ENCODE results near the gene RFLNA. TPM values are rescaled to one million over a fixed set of nuclear protein-coding genes. Genes with fewer than 3 reads are reported as not detected.

The RFLNA gene
- total RNA-seq, 1 experiment from 2014 or later, result 5.4 TPM

GRCh38 chr12:124310178-124310577, 15.3 kb downstream of the RFLNA start:
- no peak overlapping the region for H3K4me3 ChIP-seq (ENCODE audit: low read depth in 2 of 2, low read length in 2 of 2)
- POLR2A ChIA-PET, result interaction anchor here (0.6 kb wide), 1 partner anchor 11 kb away, joined by 4 read pairs; no protein-coding TSS in a partner anchor
- no peaks in the 10 kb centered on the region for H3K36me3 ChIP-seq (ENCODE audit: control insufficient read depth, insufficient read depth, low read length)
- no TSS peak for BruUV-seq (replicated peaks)
- no peak overlapping the region for H3K27ac ChIP-seq (ENCODE audit: low read length)
- CTCF ChIA-PET, result no interaction called here
- in situ Hi-C loops (cut with HindIII; ENCODE audit: low pct_unique_long_range_greater_than_20kb, low sequenced_read_pairs) (no loop called here), intact Hi-C loops (cut with micrococcal nuclease; ENCODE audit: unreplicated experiment) (no loop called here)
- H3K9me3 ChIP-seq (ENCODE audit: control insufficient read depth, insufficient read depth, low read depth, low read length), result no peaks in the 10 kb centered on the region
- H3K27me3 ChIP-seq (ENCODE audit: control insufficient read depth, insufficient read depth, low read length), result no peaks in the 10 kb centered on the region
- TF ChIP-seq, protein P1, sequence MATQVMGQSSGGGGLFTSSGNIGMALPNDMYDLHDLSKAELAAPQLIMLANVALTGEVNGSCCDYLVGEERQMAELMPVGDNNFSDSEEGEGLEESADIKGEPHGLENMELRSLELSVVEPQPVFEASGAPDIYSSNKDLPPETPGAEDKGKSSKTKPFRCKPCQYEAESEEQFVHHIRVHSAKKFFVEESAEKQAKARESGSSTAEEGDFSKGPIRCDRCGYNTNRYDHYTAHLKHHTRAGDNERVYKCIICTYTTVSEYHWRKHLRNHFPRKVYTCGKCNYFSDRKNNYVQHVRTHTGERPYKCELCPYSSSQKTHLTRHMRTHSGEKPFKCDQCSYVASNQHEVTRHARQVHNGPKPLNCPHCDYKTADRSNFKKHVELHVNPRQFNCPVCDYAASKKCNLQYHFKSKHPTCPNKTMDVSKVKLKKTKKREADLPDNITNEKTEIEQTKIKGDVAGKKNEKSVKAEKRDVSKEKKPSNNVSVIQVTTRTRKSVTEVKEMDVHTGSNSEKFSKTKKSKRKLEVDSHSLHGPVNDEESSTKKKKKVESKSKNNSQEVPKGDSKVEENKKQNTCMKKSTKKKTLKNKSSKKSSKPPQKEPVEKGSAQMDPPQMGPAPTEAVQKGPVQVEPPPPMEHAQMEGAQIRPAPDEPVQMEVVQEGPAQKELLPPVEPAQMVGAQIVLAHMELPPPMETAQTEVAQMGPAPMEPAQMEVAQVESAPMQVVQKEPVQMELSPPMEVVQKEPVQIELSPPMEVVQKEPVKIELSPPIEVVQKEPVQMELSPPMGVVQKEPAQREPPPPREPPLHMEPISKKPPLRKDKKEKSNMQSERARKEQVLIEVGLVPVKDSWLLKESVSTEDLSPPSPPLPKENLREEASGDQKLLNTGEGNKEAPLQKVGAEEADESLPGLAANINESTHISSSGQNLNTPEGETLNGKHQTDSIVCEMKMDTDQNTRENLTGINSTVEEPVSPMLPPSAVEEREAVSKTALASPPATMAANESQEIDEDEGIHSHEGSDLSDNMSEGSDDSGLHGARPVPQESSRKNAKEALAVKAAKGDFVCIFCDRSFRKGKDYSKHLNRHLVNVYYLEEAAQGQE (IDR thresholded peaks at IDR 0.05; ENCODE audit: insufficient read depth in 1 of 2, low read depth in 2 of 2, low read length in 1 of 2), result no peak
- no peak for TF ChIP-seq SIN3A (IDR thresholded peaks at IDR 0.05; ENCODE audit: borderline replicate concordance, insufficient read depth, low read depth, low read length)
- TF ChIP-seq TCF7L2 (IDR thresholded peaks at IDR 0.05; ENCODE audit: low read depth, low read length), result no peak
- TF ChIP-seq, protein P2, sequence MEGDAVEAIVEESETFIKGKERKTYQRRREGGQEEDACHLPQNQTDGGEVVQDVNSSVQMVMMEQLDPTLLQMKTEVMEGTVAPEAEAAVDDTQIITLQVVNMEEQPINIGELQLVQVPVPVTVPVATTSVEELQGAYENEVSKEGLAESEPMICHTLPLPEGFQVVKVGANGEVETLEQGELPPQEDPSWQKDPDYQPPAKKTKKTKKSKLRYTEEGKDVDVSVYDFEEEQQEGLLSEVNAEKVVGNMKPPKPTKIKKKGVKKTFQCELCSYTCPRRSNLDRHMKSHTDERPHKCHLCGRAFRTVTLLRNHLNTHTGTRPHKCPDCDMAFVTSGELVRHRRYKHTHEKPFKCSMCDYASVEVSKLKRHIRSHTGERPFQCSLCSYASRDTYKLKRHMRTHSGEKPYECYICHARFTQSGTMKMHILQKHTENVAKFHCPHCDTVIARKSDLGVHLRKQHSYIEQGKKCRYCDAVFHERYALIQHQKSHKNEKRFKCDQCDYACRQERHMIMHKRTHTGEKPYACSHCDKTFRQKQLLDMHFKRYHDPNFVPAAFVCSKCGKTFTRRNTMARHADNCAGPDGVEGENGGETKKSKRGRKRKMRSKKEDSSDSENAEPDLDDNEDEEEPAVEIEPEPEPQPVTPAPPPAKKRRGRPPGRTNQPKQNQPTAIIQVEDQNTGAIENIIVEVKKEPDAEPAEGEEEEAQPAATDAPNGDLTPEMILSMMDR (IDR thresholded peaks at IDR 0.05), result no peak
- no peak for TF ChIP-seq POLR2AphosphoS5 (IDR thresholded peaks at IDR 0.05; ENCODE audit: low read depth, low read length)
- ATAC-seq (no peak), DNase-seq (ENCODE audit: low read depth, low spot score) (no peak)
- H3K4me1 ChIP-seq (ENCODE audit: control insufficient read depth, insufficient read depth, low read length), result no peaks in the 10 kb centered on the region

DNA sequence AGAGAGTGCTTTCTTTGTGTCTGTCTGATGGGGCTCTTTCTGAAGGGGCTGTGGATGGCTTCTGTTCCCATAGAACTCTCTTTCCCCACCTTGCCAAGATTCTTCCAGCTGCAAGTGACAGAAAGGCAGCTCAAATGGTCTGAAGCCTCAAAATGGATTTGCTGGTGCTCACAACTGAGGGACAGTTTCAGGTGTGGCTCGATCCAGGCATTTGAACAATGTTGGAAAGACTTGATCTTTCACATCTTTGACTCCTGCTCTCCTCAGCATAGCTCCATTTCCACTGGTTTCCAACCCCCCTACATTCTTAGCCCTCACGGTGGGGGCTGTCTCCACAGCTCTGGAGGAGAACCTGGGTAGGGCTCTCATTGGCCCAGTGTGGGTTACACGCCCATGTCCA, 15.9 kb downstream of the RFLNA start:
- TF ChIP-seq, protein P2 (IDR thresholded peaks at IDR 0.05), result no peak
- TF ChIP-seq, protein P1 (IDR thresholded peaks at IDR 0.05; ENCODE audit: insufficient read depth in 1 of 2, low read depth in 2 of 2, low read length in 1 of 2), result no peak
- TF ChIP-seq POLR2AphosphoS5 (IDR thresholded peaks at IDR 0.05; ENCODE audit: low read depth, low read length), result no peak
- intact Hi-C loops (cut with micrococcal nuclease; ENCODE audit: unreplicated experiment) (no loop called here), in situ Hi-C loops (cut with HindIII; ENCODE audit: low pct_unique_long_range_greater_than_20kb, low sequenced_read_pairs) (no loop called here)
- Histone ChIP-seq H3K36me3 (ENCODE audit: control insufficient read depth, insufficient read depth, low read length) (no peaks in the 10 kb centered on the region), H3K27ac (ENCODE audit: low read length) (no peak overlapping the region), H3K4me3 (ENCODE audit: low read depth in 2 of 2, low read length in 2 of 2) (no peak overlapping the region), H3K4me1 (ENCODE audit: control insufficient read depth, insufficient read depth, low read length) (no peaks in the 10 kb centered on the region), H3K27me3 (ENCODE audit: control insufficient read depth, insufficient read depth, low read length) (no peaks in the 10 kb centered on the region), H3K9me3 (ENCODE audit: control insufficient read depth, insufficient read depth, low read depth, low read length) (no peaks in the 10 kb centered on the region)
- CTCF ChIA-PET, result no interaction called here
- POLR2A ChIA-PET, result interaction anchor here (0.6 kb wide), 1 partner anchor 12 kb away, joined by 4 read pairs; no protein-coding TSS in a partner anchor
- no TSS peak for BruUV-seq (replicated peaks)
- no peak for ATAC-seq
- DNase-seq (ENCODE audit: low read depth, low spot score), result no peak
